Measurements from ENCODE around the gene CPNE5. TPM values are rescaled to one million over a fixed set of nuclear protein-coding genes. Genes with fewer than 3 reads are reported as not detected.

The CPNE5 gene
- total RNA-seq, 4 donors from 2014 or later = 3.0 to 8.3 (median 3.3) TPM; not detected in 1

DNA sequence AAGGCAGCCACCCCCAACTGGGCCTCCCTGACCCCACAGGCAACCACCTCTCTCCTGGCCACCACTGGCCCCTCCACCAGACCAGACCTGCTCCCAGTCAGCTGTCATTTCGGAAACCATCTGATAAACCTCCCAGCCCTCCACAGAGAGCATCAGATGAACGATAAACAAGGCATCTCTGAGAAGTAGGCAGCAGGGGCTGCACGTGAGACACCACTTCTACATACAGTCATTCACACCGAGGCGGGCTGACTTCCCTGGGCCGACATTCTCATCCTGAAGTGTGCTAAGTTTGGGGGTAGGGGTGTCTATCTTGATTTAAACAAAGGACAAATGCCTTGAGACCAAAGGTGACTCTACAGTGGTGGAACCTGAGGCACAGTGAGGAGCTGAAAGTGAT, 13.8 kb downstream of the CPNE5 start:
- H3K4me3 ChIP-seq = no peak overlapping the region
- in situ Hi-C loops (cut with MboI; ENCODE audit: low pct_ligation_motif_present in 1 of 4, low pct_unique_long_range_greater_than_20kb in 1 of 4, low sequenced_read_pairs in 3 of 4) (no loop called here), intact Hi-C loops (cut with DNase I; ENCODE audit: low total_unique reads) (no loop called here)
- DNase-seq = no peak
- H3K4me1 ChIP-seq = peaks cover 5 to 12% (median 8%) of the 10 kb centered on the region in 4 donors
- TF ChIP-seq POLR2A (IDR thresholded peaks at IDR 0.05) (no peak), EP300 (IDR thresholded peaks at IDR 0.05; ENCODE audit: low read depth) (no peak), POLR2AphosphoS5 (IDR thresholded peaks at IDR 0.05) (no peak)
- TF ChIP-seq, protein P1, sequence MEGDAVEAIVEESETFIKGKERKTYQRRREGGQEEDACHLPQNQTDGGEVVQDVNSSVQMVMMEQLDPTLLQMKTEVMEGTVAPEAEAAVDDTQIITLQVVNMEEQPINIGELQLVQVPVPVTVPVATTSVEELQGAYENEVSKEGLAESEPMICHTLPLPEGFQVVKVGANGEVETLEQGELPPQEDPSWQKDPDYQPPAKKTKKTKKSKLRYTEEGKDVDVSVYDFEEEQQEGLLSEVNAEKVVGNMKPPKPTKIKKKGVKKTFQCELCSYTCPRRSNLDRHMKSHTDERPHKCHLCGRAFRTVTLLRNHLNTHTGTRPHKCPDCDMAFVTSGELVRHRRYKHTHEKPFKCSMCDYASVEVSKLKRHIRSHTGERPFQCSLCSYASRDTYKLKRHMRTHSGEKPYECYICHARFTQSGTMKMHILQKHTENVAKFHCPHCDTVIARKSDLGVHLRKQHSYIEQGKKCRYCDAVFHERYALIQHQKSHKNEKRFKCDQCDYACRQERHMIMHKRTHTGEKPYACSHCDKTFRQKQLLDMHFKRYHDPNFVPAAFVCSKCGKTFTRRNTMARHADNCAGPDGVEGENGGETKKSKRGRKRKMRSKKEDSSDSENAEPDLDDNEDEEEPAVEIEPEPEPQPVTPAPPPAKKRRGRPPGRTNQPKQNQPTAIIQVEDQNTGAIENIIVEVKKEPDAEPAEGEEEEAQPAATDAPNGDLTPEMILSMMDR (IDR thresholded peaks at IDR 0.05) = no peak
- WGBS, 2 donors (ENCODE audit: low coverage in 1 of 2) = 81 to 96% methylated on average over 4 to 6 of the region's 6 CpGs
- H3K9me3 ChIP-seq = no peaks in the 10 kb centered on the region
- no peaks in the 10 kb centered on the region for H3K36me3 ChIP-seq
- no peaks in the 10 kb centered on the region for H3K27me3 ChIP-seq
- no peak overlapping the region for H3K27ac ChIP-seq

DNA sequence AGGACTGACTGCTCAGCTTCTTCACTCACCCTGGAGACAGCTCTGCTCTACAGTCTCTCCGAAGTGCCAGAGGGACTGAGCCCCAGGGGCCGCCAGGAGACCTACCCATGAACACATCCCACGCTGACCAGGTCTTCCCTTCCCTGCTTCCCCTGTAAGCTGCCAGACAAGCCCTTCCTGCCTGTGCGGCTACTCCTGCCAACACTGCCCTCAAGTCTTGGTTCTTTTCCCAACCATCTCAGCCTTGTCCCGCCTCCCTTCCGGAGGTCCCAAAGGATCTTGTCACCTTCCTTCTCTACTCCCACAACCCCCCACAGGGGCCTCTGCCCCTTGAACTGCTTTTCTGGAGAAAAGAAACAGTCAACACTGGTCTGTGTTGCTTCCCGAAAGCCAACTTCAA, 15.0 kb downstream of the CPNE5 start:
- Histone ChIP-seq H3K36me3 (no peaks in the 10 kb centered on the region), H3K4me1 (no peaks in the 10 kb centered on the region), H3K27ac (no peak overlapping the region), H3K9me3 (no peaks in the 10 kb centered on the region), H3K27me3 (no peaks in the 10 kb centered on the region), H3K4me3 (no peak overlapping the region)
- intact Hi-C loops (cut with DNase I; ENCODE audit: low total_unique reads) = no loop called here
- no peak for DNase-seq
- WGBS, 2 donors (ENCODE audit: low coverage in 1 of 2) = 88 to 90% methylated on average over 3 to 7 of the region's 7 CpGs
- TF ChIP-seq, protein P1 (IDR thresholded peaks at IDR 0.05) = no peak
- TF ChIP-seq POLR2AphosphoS5 (IDR thresholded peaks at IDR 0.05) (no peak), POLR2A (IDR thresholded peaks at IDR 0.05) (no peak), EP300 (IDR thresholded peaks at IDR 0.05; ENCODE audit: low read depth) (no peak)
- in situ Hi-C loops (cut with MboI; ENCODE audit: low pct_ligation_motif_present in 1 of 4, low pct_unique_long_range_greater_than_20kb in 1 of 4, low sequenced_read_pairs in 3 of 4) = no loop called here

DNA sequence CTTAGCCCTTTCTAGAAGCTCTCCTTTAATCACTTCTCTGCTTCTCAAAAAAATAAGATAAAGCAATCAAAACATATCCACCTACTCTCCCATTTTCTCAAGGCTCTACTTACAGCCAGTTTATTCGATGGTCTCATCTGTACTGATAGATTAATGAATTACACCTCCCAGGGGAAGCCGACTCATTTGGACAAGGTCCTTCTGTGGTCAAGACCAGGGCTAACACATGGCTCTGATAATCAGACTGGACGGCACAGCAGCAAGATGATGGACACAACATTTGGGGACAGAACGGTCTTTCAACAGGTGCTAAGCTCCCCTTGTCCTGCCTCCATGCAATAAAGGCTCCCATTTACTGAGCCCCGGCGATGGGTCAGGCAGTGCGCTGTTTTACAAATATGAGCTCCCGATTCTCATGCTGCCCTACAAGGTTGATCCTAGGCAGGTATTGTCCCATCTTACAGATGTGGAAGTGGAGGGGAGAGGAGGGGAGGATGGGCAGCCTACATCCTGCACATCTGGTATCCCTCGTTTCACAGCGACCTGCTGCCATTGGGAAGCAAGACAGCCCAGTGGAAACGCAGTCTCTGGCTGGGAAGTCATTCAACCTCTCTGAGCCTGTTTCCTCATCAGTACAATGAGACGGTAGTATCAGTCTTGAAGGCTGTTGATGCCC, 15.7 kb downstream of the CPNE5 start:
- in situ Hi-C loops (cut with MboI; ENCODE audit: low pct_ligation_motif_present in 1 of 4, low pct_unique_long_range_greater_than_20kb in 1 of 4, low sequenced_read_pairs in 3 of 4) (no loop called here), intact Hi-C loops (cut with DNase I; ENCODE audit: low total_unique reads) (no loop called here)
- Histone ChIP-seq H3K9me3 (no peaks in the 10 kb centered on the region), H3K36me3 (no peaks in the 10 kb centered on the region), H3K4me3 (no peak overlapping the region), H3K27me3 (no peaks in the 10 kb centered on the region), H3K4me1 (no peaks in the 10 kb centered on the region), H3K27ac (no peak overlapping the region)
- 90% methylated on average over 12 of the region's 12 CpGs; no CpG with 5 or more reads in 1 of the 2 donors for WGBS, 2 donors (ENCODE audit: low coverage in 1 of 2)
- DNase-seq = no peak
- TF ChIP-seq, protein P1 (IDR thresholded peaks at IDR 0.05) = no peak

DNA sequence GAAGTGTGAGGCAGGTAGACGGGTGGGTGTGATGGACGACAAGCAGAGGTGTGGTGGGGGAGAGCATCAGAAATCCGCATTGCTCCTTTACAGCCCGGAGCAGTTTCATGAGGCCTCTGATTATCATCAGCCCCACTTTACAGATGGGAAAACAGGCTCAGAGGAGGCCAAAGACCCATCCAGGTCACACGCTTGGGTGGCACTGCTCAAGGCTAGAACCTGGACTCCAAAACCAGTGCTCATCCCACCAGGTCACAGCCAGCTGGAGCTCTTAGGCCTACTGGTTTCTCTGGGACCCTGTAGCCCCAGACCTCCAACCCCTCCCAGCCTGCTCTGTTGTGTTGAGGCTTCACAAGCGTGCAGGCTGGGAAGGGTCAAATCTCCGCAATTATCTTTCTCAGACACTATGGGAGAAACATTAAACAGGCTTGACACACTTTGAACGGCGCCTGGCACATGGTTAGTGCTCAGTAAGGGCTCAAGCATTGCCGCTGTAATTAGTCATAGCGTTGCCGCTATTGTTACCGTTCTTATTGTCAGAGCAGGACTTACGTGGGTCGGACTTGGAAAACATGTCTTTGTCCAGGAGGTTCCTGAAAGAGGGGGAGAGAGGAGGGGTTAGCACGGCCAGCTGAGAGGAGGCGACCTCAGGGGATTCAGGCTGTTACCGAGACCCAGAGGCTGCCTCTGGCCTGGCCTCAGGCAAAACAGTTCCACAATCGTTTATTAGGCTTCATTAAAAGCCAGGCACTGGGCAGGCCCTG, 16.6 kb downstream of the CPNE5 start:
- intact Hi-C loops (cut with DNase I; ENCODE audit: low total_unique reads) = no loop called here
- Histone ChIP-seq H3K36me3 (no peaks in the 10 kb centered on the region), H3K4me1 (no peaks in the 10 kb centered on the region), H3K9me3 (no peaks in the 10 kb centered on the region), H3K27me3 (no peaks in the 10 kb centered on the region), H3K27ac (no peak overlapping the region), H3K4me3 (no peak overlapping the region)
- TF ChIP-seq, protein P1 (IDR thresholded peaks at IDR 0.05) = no peak
- TF ChIP-seq POLR2AphosphoS5 (IDR thresholded peaks at IDR 0.05) = no peak
- no peak for TF ChIP-seq EP300 (IDR thresholded peaks at IDR 0.05; ENCODE audit: low read depth)
- no peak for TF ChIP-seq POLR2A (IDR thresholded peaks at IDR 0.05)
- in situ Hi-C loops (cut with MboI; ENCODE audit: low pct_ligation_motif_present in 1 of 4, low pct_unique_long_range_greater_than_20kb in 1 of 4, low sequenced_read_pairs in 3 of 4) = no loop called here
- DNase-seq = no peak
- WGBS, 2 donors (ENCODE audit: low coverage in 1 of 2) = 79 to 85% methylated on average over 6 to 19 of the region's 19 CpGs

All from transverse colon (tissue), 4 donors.